Activated naive CD4-positive, alpha-beta T cell treated with anti-CD3 and anti-CD28 coated beads, Interleukin-2, amount 10 ng/mL, durations not matched to agents 7 days and 5 days (primary cell): Measurements from ENCODE around the gene RIMBP2.

Experiments used
- CTCF ChIA-PET: fragments of 350-600 bp; sonication (Branson Sonifier 250); formaldehyde crosslinking; loops from one replicate; lab custom pipeline; 2021; ENCODE audit warnings: antibody characterized with exemption; lab: Charles Lee
- DNase-seq: peaks from one replicate; pipeline ENCODE4 v3.0.0-alpha.2; 2020
- H3K27ac Mint-ChIP-seq: one replicate; pipeline ENCODE4 v1.8.0; 2021; ENCODE audit warnings: mild to moderate bottlenecking, moderate library complexity, mixed read lengths
- H3K27me3 Mint-ChIP-seq: one replicate; pipeline ENCODE4 v1.8.0; 2021; ENCODE audit warnings: mild to moderate bottlenecking, mixed read lengths
- H3K36me3 Mint-ChIP-seq: one replicate; pipeline ENCODE4 v1.8.0; 2021; ENCODE audit warnings: mixed read lengths
- H3K4me1 Mint-ChIP-seq: one replicate; pipeline ENCODE4 v1.8.0; 2021; ENCODE audit warnings: mixed read lengths
- H3K4me3 Mint-ChIP-seq: one replicate; pipeline ENCODE4 v1.8.0; 2021; ENCODE audit warnings: mild to moderate bottlenecking, moderate library complexity, mixed read lengths
- H3K9me3 Mint-ChIP-seq: one replicate; pipeline ENCODE4 v1.8.0; 2021; ENCODE audit warnings: mixed read lengths

RIMBP2 gene

DNA sequence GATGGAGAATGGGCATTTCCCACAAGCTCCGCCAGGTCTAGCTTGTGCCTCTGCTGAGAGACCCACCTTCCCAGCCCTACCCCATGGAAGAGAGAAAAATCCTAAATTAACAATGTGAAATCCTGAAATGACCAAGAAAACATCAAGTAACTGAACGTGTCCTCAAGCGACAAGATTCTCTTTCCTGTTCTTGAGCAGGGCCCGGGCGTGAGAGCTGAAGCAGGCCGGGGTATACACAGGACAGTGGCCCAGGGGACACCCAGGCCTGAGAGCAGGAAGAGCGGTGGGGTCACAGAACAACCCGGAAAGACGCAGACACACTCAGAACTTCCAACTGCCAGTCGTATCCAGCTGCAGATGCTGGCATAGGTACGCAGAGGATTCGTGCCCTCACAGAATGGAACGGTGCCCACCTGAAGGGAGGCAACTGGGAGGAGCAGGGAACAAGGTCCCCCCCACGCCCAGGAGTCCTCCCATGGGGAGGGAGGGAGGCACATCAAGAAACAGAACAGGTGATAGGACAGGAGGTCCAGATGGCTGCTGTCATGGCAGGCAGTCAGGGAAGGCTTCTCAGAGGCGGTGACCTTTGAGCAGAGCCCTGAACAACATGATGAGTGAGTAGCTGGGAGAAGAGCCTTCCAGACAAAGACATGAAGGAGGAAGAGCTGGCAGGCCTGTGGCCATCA lies 9.1 kb downstream of the RIMBP2 start:
- Mint-ChIP-seq H3K4me1 (no peaks in the 10 kb centered on the region), H3K27me3 (no peaks in the 10 kb centered on the region), H3K36me3 (no peaks in the 10 kb centered on the region), H3K4me3 (no peak overlapping the region), H3K27ac (no peak overlapping the region), H3K9me3 (no peaks in the 10 kb centered on the region)
- CTCF ChIA-PET = no interaction called here
- no peak for DNase-seq

GRCh38 chr12:130706311-130706710 lies 9.8 kb downstream of the RIMBP2 start:
- H3K27me3 Mint-ChIP-seq = no peaks in the 10 kb centered on the region
- no peak overlapping the region for H3K27ac Mint-ChIP-seq
- CTCF ChIA-PET = no interaction called here
- H3K9me3 Mint-ChIP-seq = no peaks in the 10 kb centered on the region
- no peak for DNase-seq
- H3K4me1 Mint-ChIP-seq = no peaks in the 10 kb centered on the region
- no peak overlapping the region for H3K4me3 Mint-ChIP-seq
- no peaks in the 10 kb centered on the region for H3K36me3 Mint-ChIP-seq

- Mint-ChIP-seq H3K27me3 (no peaks in the 10 kb centered on the region), H3K4me3 (no peak overlapping the region), H3K36me3 (no peaks in the 10 kb centered on the region), H3K4me1 (no peaks in the 10 kb centered on the region), H3K9me3 (no peaks in the 10 kb centered on the region), H3K27ac (no peak overlapping the region)
- DNase-seq = no peak
- CTCF ChIA-PET = no interaction called here
Measured at GRCh38 chr12:130705178-130705822, 10.8 kb downstream of the RIMBP2 start.

DNA sequence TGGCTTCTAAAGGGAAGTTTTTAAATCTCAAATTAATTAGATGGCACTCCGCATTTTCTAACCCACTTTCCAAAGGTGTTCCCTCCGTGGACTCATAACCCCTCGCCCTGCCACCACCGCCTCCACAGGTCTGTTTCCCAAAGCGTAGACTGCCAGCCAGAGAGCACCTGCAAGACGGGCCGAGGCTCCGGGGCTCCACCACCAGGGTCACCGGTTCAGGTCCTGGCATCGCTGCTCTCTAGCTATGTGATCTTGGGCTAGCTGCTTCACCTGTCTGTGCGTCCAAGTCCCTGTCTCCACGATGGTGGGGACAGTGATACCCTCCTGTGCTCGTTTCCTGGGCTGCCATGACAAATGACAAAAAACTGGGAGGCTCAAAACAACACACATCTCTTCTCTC lies 11.5 kb downstream of the RIMBP2 start:
- CTCF ChIA-PET = no interaction called here

GRCh38 chr12:130703733-130704375 lies 12.2 kb downstream of the RIMBP2 start:
- Mint-ChIP-seq H3K27ac (no peak overlapping the region), H3K4me1 (no peaks in the 10 kb centered on the region), H3K36me3 (no peaks in the 10 kb centered on the region), H3K27me3 (no peaks in the 10 kb centered on the region), H3K9me3 (no peaks in the 10 kb centered on the region), H3K4me3 (no peak overlapping the region)
- CTCF ChIA-PET = no interaction called here
- no peak for DNase-seq

More for the DNA sequence above, 11.5 kb downstream of the RIMBP2 start:
- H3K27ac Mint-ChIP-seq = no peak overlapping the region
- H3K27me3 Mint-ChIP-seq = no peaks in the 10 kb centered on the region
- no peak overlapping the region for H3K4me3 Mint-ChIP-seq
- DNase-seq = no peak
- H3K4me1 Mint-ChIP-seq = no peaks in the 10 kb centered on the region
- no peaks in the 10 kb centered on the region for H3K9me3 Mint-ChIP-seq
- no peaks in the 10 kb centered on the region for H3K36me3 Mint-ChIP-seq

- no peaks in the 10 kb centered on the region for H3K9me3 Mint-ChIP-seq
- no peak for DNase-seq
- H3K4me3 Mint-ChIP-seq = no peak overlapping the region
- no peaks in the 10 kb centered on the region for H3K4me1 Mint-ChIP-seq
- H3K27ac Mint-ChIP-seq = no peak overlapping the region
- H3K27me3 Mint-ChIP-seq = no peaks in the 10 kb centered on the region
- H3K36me3 Mint-ChIP-seq = no peaks in the 10 kb centered on the region
- CTCF ChIA-PET = no interaction called here
Measured at GRCh38 chr12:130702966-130703732, 12.9 kb downstream of the RIMBP2 start.

- Mint-ChIP-seq H3K9me3 (no peaks in the 10 kb centered on the region), H3K4me3 (no peak overlapping the region), H3K27ac (no peak overlapping the region), H3K36me3 (no peaks in the 10 kb centered on the region), H3K4me1 (no peaks in the 10 kb centered on the region), H3K27me3 (no peaks in the 10 kb centered on the region)
- DNase-seq = no peak
- CTCF ChIA-PET = no interaction called here
Measured at GRCh38 chr12:130701402-130701744, 14.7 kb downstream of the RIMBP2 start.

GRCh38 chr12:130700492-130701401 lies 15.4 kb downstream of the RIMBP2 start:
- no peak overlapping the region for H3K27ac Mint-ChIP-seq
- CTCF ChIA-PET = no interaction called here

DNA sequence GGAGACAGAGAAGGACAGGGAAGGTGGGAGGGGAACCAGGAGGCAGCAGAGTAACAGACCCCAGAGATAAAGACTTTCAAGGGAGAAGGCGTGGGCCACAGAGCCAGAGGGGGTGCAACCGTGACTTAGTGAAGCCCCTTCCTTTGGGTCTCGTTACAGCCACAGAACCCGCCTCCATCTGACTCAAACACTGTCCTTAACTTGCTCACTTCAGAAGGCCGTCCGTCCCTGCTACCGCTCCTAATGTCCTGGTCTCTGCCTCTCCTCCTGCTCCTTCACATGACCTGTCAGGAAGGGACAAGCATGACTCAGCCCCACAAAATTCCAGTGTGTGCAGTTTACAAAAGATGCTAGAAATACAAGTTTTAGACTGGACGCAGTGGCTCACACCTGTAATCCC lies 18.0 kb downstream of the RIMBP2 start:
- H3K27me3 Mint-ChIP-seq = peaks cover 12% of the 10 kb centered on the region
- DNase-seq = no peak
- H3K36me3 Mint-ChIP-seq = no peaks in the 10 kb centered on the region
- no peaks in the 10 kb centered on the region for H3K4me1 Mint-ChIP-seq
- H3K4me3 Mint-ChIP-seq = no peak overlapping the region
- CTCF ChIA-PET = no interaction called here
- no peaks in the 10 kb centered on the region for H3K9me3 Mint-ChIP-seq
- H3K27ac Mint-ChIP-seq = no peak overlapping the region

More at GRCh38 chr12:130700492-130701401, 15.4 kb downstream of the RIMBP2 start:
- H3K27me3 Mint-ChIP-seq = no peaks in the 10 kb centered on the region
- no peaks in the 10 kb centered on the region for H3K36me3 Mint-ChIP-seq
- H3K4me3 Mint-ChIP-seq = no peak overlapping the region
- no peak for DNase-seq
- H3K4me1 Mint-ChIP-seq = no peaks in the 10 kb centered on the region
- no peaks in the 10 kb centered on the region for H3K9me3 Mint-ChIP-seq

- Mint-ChIP-seq H3K9me3 (no peaks in the 10 kb centered on the region), H3K4me3 (no peak overlapping the region), H3K4me1 (no peaks in the 10 kb centered on the region), H3K27me3 (peaks cover 12% of the 10 kb centered on the region), H3K36me3 (no peaks in the 10 kb centered on the region), H3K27ac (no peak overlapping the region)
- DNase-seq = no peak
- CTCF ChIA-PET = no interaction called here
Measured at GRCh38 chr12:130696379-130697100, 19.6 kb downstream of the RIMBP2 start.

- CTCF ChIA-PET = no interaction called here
- DNase-seq = no peak
- H3K27ac Mint-ChIP-seq = no peak overlapping the region
- peaks cover 12% of the 10 kb centered on the region for H3K27me3 Mint-ChIP-seq
- no peaks in the 10 kb centered on the region for H3K4me1 Mint-ChIP-seq
- no peaks in the 10 kb centered on the region for H3K36me3 Mint-ChIP-seq
- no peak overlapping the region for H3K4me3 Mint-ChIP-seq
- no peaks in the 10 kb centered on the region for H3K9me3 Mint-ChIP-seq
Measured at GRCh38 chr12:130695061-130695460, 21.0 kb downstream of the RIMBP2 start.

DNA sequence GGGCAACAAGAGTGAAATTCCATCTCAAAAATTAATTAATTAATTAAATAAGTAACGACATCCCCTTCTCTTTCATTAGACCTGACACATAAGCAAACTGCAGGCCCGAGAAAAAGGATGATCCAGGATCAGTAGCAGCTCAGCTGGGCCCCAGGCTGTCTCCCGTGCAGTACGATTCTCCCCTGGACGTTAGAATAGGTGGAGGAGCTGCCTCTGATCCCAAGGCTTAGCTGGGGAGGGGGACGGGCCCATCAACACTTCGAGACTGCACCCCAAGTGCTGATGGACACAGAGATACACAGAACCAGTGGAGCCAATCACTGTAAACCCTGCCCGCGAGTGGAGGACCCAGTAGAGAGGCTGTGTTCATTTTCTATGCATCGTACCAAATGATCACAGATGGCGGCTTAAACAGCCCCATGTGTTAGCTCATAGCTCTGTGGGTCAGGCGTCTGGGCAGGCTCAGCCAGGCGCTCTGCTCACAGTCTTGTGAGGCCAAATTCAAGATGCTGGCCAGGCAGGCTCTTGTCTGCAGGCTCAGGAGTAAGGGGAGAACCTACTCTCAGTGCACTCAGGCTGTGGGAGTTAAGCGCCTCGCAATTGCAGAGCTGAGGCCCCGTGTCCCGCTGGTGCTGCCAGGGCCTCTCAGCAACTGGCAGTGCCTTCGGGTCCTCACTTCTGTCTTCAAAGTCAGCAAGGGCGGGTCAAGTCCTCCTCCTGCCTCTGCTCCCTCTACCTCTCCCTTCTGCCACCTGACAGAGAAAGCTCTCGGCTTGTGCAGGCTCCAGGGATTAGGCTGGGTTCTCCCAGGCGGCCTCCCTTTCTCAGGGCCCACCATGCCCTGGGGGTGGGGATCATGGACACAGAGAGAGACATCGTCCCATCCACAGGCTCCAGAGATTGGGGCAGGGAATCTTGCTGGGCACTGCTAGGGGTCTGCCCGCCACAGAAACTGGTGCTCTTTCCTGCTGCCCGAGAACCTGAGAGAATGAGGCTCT lies 26.4 kb downstream of the RIMBP2 start:
- no peak overlapping the region for H3K4me3 Mint-ChIP-seq
- H3K4me1 Mint-ChIP-seq = no peaks in the 10 kb centered on the region
- H3K27me3 Mint-ChIP-seq = peaks cover 26% of the 10 kb centered on the region
- no peaks in the 10 kb centered on the region for H3K36me3 Mint-ChIP-seq
- CTCF ChIA-PET = no interaction called here
- no peak for DNase-seq
- no peaks in the 10 kb centered on the region for H3K9me3 Mint-ChIP-seq
- H3K27ac Mint-ChIP-seq = no peak overlapping the region
